K562 (cell line): Measurements from ENCODE around the gene S100A10. TPM values are rescaled to one million over a fixed set of nuclear protein-coding genes. Genes with fewer than 3 reads are reported as not detected.

ENCODE experiments used
- ATAC-seq: fragments of 200-7000 bp; cut with Tn5 transposase; 3 replicates; pipeline ENCODE4 v1.9.1; 2020; ENCODE audit warnings: moderate library complexity
- BruUV-seq: library from RNA; stranded (reverse); fragments of 400-500 nt; replicated peaks from 2 replicates; lab custom pipeline; 2021; lab: Mats Ljungman, UMichigan
- CTCF ChIA-PET: fragments of 300-600 bp; formaldehyde crosslinking; extraction: SDS; loops from one replicate; lab custom pipeline; 2021; ENCODE audit warnings: low intra/inter-chr PET ratio; lab: Yijun Ruan, JAX
- POLR2A ChIA-PET: fragments of 300-600, 350-650 bp; sonication (Branson Sonifier 250); formaldehyde crosslinking; extraction: SDS; loops from one replicate; lab custom pipeline; 2021; ENCODE audit warnings: antibody characterized with exemption, inconsistent platforms; lab: Yijun Ruan, JAX
- DNase-seq, 4 experiments: peaks; one replicate each; pipeline versions ENCODE4 v3.0.0 to v3.0.0-alpha.2; 2011 to 2018; ENCODE audit warnings: low spot score in 3 of 4, mixed read lengths in 3 of 4; ENCODE audit errors: extremely low read depth in 1 of 4
- FAIRE-seq: peaks from 2 replicates; lab custom pipeline; 2011; peaks lifted over from hg19 to GRCh38; lab: Jason Lieb, UNC
- H2AFZ ChIP-seq: 2 replicates; pipeline ENCODE4 v1.6.0; 2011; ENCODE audit warnings: low read depth, low read length, control low read depth, inconsistent platforms
- H3K27ac ChIP-seq: fragments of 200-600 bp; 3 replicates; pipeline ENCODE4 v1.8.0; 2011; ENCODE audit warnings: low read depth, mild to moderate bottlenecking, control low read depth, inconsistent platforms, low read length, moderate library complexity, mixed read lengths; ENCODE audit errors: extremely low read depth
- H3K27me3 ChIP-seq, 2 experiments: fragments of 300-600 bp in 1 of 2; 2 replicates in 1 of 2; 3 replicates in 1 of 2; pipeline versions ENCODE4 v1.6.0 to v1.8.0; 2011; ENCODE audit warnings: inconsistent platforms in 2 of 2, low read length in 2 of 2, mild to moderate bottlenecking in 1 of 2, mixed read lengths in 1 of 2, moderate library complexity in 1 of 2; ENCODE audit not compliant: control insufficient read depth in 2 of 2, insufficient read depth in 2 of 2
- H3K36me3 ChIP-seq: fragments of 300-600 bp; 3 replicates; pipeline ENCODE4 v1.8.0; 2011; ENCODE audit warnings: mild to moderate bottlenecking, low read length, inconsistent platforms; ENCODE audit not compliant: control insufficient read depth, insufficient read depth
- H3K4me1 ChIP-seq, 2 experiments: fragments of 200-600 bp in 1 of 2; replicated peaks in 1 of 2; 2 replicates in 1 of 2; 3 replicates in 1 of 2; pipeline versions ENCODE4 v1.5.1 to v1.8.0; 2011; ENCODE audit warnings: inconsistent platforms in 2 of 2, low read length in 2 of 2, mild to moderate bottlenecking in 1 of 2, mixed read lengths in 1 of 2, moderate library complexity in 1 of 2; ENCODE audit not compliant: control insufficient read depth in 2 of 2, insufficient read depth in 2 of 2
- H3K4me2 ChIP-seq: 2 replicates; pipeline ENCODE4 v1.6.1; 2011; ENCODE audit warnings: low read length, control low read depth, inconsistent platforms, mixed read lengths; ENCODE audit not compliant: insufficient read depth
- H3K4me3 ChIP-seq: fragments of 200-600 bp; sonication (generic), shearing (Covaris generic); 2 replicates; pipeline ENCODE4 v1.5.1; 2016; ENCODE audit warnings: control low read depth, inconsistent platforms
- H3K79me2 ChIP-seq: fragments of 200-600 bp; 3 replicates; pipeline ENCODE4 v1.8.0; 2011; ENCODE audit warnings: low read length, inconsistent platforms; ENCODE audit not compliant: control insufficient read depth, insufficient read depth
- H3K9ac ChIP-seq, 2 experiments: 2 replicates each; pipeline versions ENCODE4 v1.6.0 to v1.6.1; 2011; ENCODE audit warnings: low read depth in 2 of 2, low read length in 2 of 2, control low read depth in 1 of 2, inconsistent platforms in 1 of 2, mild to moderate bottlenecking in 1 of 2, mixed read lengths in 1 of 2; ENCODE audit not compliant: insufficient read depth in 1 of 2
- H3K9me1 ChIP-seq: one replicate; pipeline ENCODE4 v1.6.0; 2011; ENCODE audit warnings: inconsistent platforms, mild to moderate bottlenecking, low read length, moderate library complexity; ENCODE audit not compliant: control insufficient read depth, insufficient read depth
- H3K9me3 ChIP-seq: replicated peaks from 2 replicates; pipeline ENCODE4 v1.5.1; 2011; ENCODE audit warnings: low read depth, low read length, inconsistent platforms; ENCODE audit not compliant: control insufficient read depth, insufficient read depth
- H4K20me1 ChIP-seq: replicated peaks from 2 replicates; pipeline ENCODE4 v1.6.1; 2011; ENCODE audit warnings: low read length, inconsistent platforms, mixed read lengths; ENCODE audit not compliant: control insufficient read depth, insufficient read depth
- FOXA3 ChIP-seq, 2 experiments: fragments of 450-650 bp in 1 of 2; sonication (generic) in 1 of 2; formaldehyde crosslinking; IDR thresholded peaks in 1 of 2; conservative IDR thresholded peaks in 1 of 2; 2 replicates each; pipeline versions ENCODE4 v1.4.0 to v1.8.0; 2020 to 2022; ENCODE audit warnings: mild to moderate bottlenecking in 2 of 2, missing genetic modification reagents in 1 of 2
- MCM3 ChIP-seq: fragments of 450-650 bp; IDR thresholded peaks from 2 replicates; pipeline ENCODE4 v1.6.1; 2016
- ZNF274 ChIP-seq: IDR thresholded peaks from 2 replicates; pipeline ENCODE4 v1.6.1; 2011; ENCODE audit warnings: low read depth, mild to moderate bottlenecking, low read length, moderate library complexity, borderline replicate concordance
- ZNF512 ChIP-seq: IDR thresholded peaks from 2 replicates; pipeline ENCODE4 v1.6.1; 2016; ENCODE audit warnings: missing genetic modification characterization, missing compliant biosample characterization
- WGBS: fragments of 100-300 bp; shearing (Covaris generic); methylation state at CpG from one replicate; pipeline ENCODE4 v1.1.6; 2016; ENCODE audit warnings: low coverage, mixed read lengths; ENCODE audit not compliant: insufficient coverage; ENCODE audit errors: missing lambda C conversion rate; 5-methylcytosine and 5-hydroxymethylcytosine counted together
- in situ Hi-C: fragments of 300-500 bp; cut with MboI; formaldehyde crosslinking; loops from 4 replicates; pipeline ENCODE4 v1.15.0; 2018; ENCODE audit warnings: inconsistent platforms, mixed read lengths
- intact Hi-C: fragments of 100-400 bp; cut with micrococcal nuclease; formaldehyde crosslinking; loops from 2 replicates; pipeline ENCODE4 v1.14.2; 2022
- polyA plus RNA-seq, 8 experiments: library from polyadenylated mRNA; depleted of rRNA in 4 of 8; stranded (reverse) in 5 of 8; unstranded in 3 of 8; fragments of >200 nt; fragmentation: Nextera tagmentation in 2 of 8; fragmentation: Illumina TruSeq in 1 of 8; extraction: Ambion mirVana in 2 of 8; extraction: Trizol in 1 of 8; gene quantifications; 2 replicates each; pipeline versions ENCODE4 v1.2.1 to v1.2.3, GENCODE V29; 2011 to 2014; ENCODE audit warnings: inconsistent platforms in 1 of 8, missing spikeins in 1 of 8
- total RNA-seq, 7 experiments: library from RNA; depleted of rRNA in 6 of 7; stranded (reverse); fragments of >200 nt in 6 of 7; fragmentation: Illumina TruSeq in 2 of 7; extraction: Trizol in 2 of 7; gene quantifications; 2 replicates each; pipeline versions ENCODE4 v1.2.1 to v1.2.3, GENCODE V29; 2011 to 2021; ENCODE audit warnings: low replicate concordance in 1 of 7

S100A10 gene
- total and polyA plus RNA-seq, 9 of the 15 experiments (the other 6 are each of a cell fraction or from before 2014, with no cell fraction given): 0.32 to 1.6 (median 0.50) TPM; not detected in 3

GRCh38 chr1:152007047-152007446, 13.4 kb upstream of the S100A10 start:
- Histone ChIP-seq H4K20me1 (no peaks in the 10 kb centered on the region), H3K36me3 (no peaks in the 10 kb centered on the region), H3K4me2 (no peak overlapping the region), H2AFZ (no peak overlapping the region), H3K9me1 (no peaks in the 10 kb centered on the region), H3K27ac (no peak overlapping the region), H3K4me1 (no peaks in the 10 kb centered on the region), H3K4me3 (no peak overlapping the region), H3K9me3 (no peaks in the 10 kb centered on the region), H3K79me2 (no peaks in the 10 kb centered on the region), H3K27me3 (peaks cover 16 to 18% of the 10 kb centered on the region in 2 experiments; a peak in 4 of 5 replicates), H3K9ac (no peak overlapping the region)
- POLR2A ChIA-PET: interaction anchor here (0.5 kb wide), 1 partner anchor 71 kb away, joined by 3 read pairs; no protein-coding TSS in a partner anchor
- ATAC-seq (no peak), DNase-seq (no peak), FAIRE-seq (no peak)
- in situ Hi-C loops: no loop called here
- TF ChIP-seq ZNF274 (no peak), FOXA3 (CRISPR knock-in tag; conservative IDR thresholded peaks at IDR 0.05 in 1 of 2, IDR thresholded peaks at IDR 0.05 in 1 of 2) (no peak), MCM3 (0 out of 2 replicates have a peak, but pooled peaks have one; percentile 12), ZNF512 (tag) (0 out of 2 replicates have a peak, but pooled peaks have one; percentile 28)
- WGBS: 0% methylated on average over 2 of the region's 2 CpGs
- CTCF ChIA-PET: no interaction called here
- no TSS peak for BruUV-seq
- intact Hi-C loops: no loop called here
